ENCODE measurements around the gene NELFA.

NELFA gene

GRCh38 chr4:1932736-1933135 is 76.0 kb downstream of the NELFA start:
- no peak overlapping the region for H3K27ac ChIP-seq (ENCODE audit: low read length)
- no peaks in the 10 kb centered on the region for H3K9me3 ChIP-seq (ENCODE audit: insufficient read depth, low read length)
- no peak overlapping the region for H3K4me2 ChIP-seq (ENCODE audit: low read length)
- TF ChIP-seq CTCF (IDR thresholded peaks at IDR 0.05; ENCODE audit: low read depth, low read length) = no peak
- no peak for TF ChIP-seq EZH2phosphoT487 (IDR thresholded peaks at IDR 0.05; ENCODE audit: low read depth)
- peaks cover 54% of the 10 kb centered on the region for H3K36me3 ChIP-seq (replicated peaks; ENCODE audit: low read depth, low read length)
- H2AFZ ChIP-seq (ENCODE audit: low read depth, low read length) = no peak overlapping the region
- no peaks in the 10 kb centered on the region for H3K4me1 ChIP-seq (ENCODE audit: low read length)
- no peak overlapping the region for H3K4me3 ChIP-seq (ENCODE audit: low read length)
- peaks cover 7% of the 10 kb centered on the region for H4K20me1 ChIP-seq (ENCODE audit: insufficient read depth, low read length)
- H3K9ac ChIP-seq (ENCODE audit: low read length) = no peak overlapping the region
- no peaks in the 10 kb centered on the region for H3K27me3 ChIP-seq (ENCODE audit: low read depth, low read length)
- peaks cover 42% of the 10 kb centered on the region for H3K79me2 ChIP-seq (ENCODE audit: low read length)

Measured in OCI-LY3 (cell line).